Endothelial cell of umbilical vein (primary cell): Measurements from ENCODE around the gene NOL8.

Experiments used
- EZH2 ChIP-seq: IDR thresholded peaks from 2 replicates; pipeline ENCODE4 v1.6.1; 2012; ENCODE audit warnings: borderline replicate concordance, low read depth, mild to moderate bottlenecking, moderate library complexity, low read length, inconsistent platforms; ENCODE audit not compliant: severe bottlenecking
- FOS ChIP-seq: IDR thresholded peaks from 2 replicates; pipeline ENCODE4 v1.6.1; 2011; ENCODE audit warnings: mild to moderate bottlenecking, low read length, moderate library complexity, borderline replicate concordance; ENCODE audit not compliant: insufficient read depth
- GATA2 ChIP-seq: IDR thresholded peaks from 2 replicates; pipeline ENCODE4 v1.7.0; 2011; ENCODE audit warnings: low read depth, mild to moderate bottlenecking, moderate library complexity, mixed read lengths, low read length; ENCODE audit not compliant: insufficient read length, insufficient read depth
- JUN ChIP-seq: IDR thresholded peaks from 2 replicates; pipeline ENCODE4 v1.6.1; 2011; ENCODE audit warnings: borderline replicate concordance, low read depth; ENCODE audit not compliant: insufficient read length, insufficient read depth
- MYC ChIP-seq: IDR thresholded peaks from one replicate; pipeline ENCODE4 v1.6.1; 2011; ENCODE audit warnings: mild to moderate bottlenecking, low read depth, low read length
- POLR2A ChIP-seq: IDR thresholded peaks from 2 replicates; pipeline ENCODE4 v1.6.1; 2012; ENCODE audit warnings: low read depth, mild to moderate bottlenecking, control low read depth, low read length
- POLR2AphosphoS5 ChIP-seq: IDR thresholded peaks from 2 replicates; pipeline ENCODE4 v1.6.1; 2012; ENCODE audit warnings: low read depth, mild to moderate bottlenecking, control low read depth, low read length, moderate library complexity; ENCODE audit not compliant: insufficient read depth
- TF ChIP-seq, protein P1 (sequence below), 2 donors: IDR thresholded peaks; 1 replicate in 1 of 2; 2 replicates in 1 of 2; pipeline ENCODE4 v1.5.1; 2011; ENCODE audit warnings: low read length in 2 of 2, mild to moderate bottlenecking in 2 of 2, moderate library complexity in 2 of 2, control low read depth in 1 of 2, inconsistent platforms in 1 of 2, low read depth in 1 of 2; ENCODE audit not compliant: insufficient read depth in 1 of 2; ENCODE audit errors: extremely low read depth in 1 of 2
- TF ChIP-seq, protein P2 (sequence below): IDR thresholded peaks from 2 replicates; pipeline ENCODE4 v1.6.1; 2011; ENCODE audit not compliant: insufficient read depth, insufficient read length

DNA sequence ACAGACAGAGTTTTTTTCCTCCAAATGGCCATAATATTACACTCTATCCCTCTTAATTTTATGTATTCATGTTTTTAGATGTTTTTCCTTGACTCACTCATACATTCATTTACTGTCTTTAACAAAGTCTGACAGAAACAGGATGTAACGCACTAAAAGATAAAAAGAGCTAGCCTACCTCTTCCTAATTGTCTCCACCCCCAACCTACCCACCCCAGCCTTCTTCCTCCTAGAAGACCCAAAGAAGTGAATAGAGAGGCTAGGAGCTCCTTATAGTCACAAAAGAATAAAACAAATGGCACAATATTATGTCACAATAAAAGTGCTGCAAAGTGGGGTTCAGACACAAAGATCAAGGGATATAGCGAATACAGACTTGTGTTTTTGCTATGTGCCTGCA, 719 bp downstream of the NOL8 start:
- TF ChIP-seq, protein P1, sequence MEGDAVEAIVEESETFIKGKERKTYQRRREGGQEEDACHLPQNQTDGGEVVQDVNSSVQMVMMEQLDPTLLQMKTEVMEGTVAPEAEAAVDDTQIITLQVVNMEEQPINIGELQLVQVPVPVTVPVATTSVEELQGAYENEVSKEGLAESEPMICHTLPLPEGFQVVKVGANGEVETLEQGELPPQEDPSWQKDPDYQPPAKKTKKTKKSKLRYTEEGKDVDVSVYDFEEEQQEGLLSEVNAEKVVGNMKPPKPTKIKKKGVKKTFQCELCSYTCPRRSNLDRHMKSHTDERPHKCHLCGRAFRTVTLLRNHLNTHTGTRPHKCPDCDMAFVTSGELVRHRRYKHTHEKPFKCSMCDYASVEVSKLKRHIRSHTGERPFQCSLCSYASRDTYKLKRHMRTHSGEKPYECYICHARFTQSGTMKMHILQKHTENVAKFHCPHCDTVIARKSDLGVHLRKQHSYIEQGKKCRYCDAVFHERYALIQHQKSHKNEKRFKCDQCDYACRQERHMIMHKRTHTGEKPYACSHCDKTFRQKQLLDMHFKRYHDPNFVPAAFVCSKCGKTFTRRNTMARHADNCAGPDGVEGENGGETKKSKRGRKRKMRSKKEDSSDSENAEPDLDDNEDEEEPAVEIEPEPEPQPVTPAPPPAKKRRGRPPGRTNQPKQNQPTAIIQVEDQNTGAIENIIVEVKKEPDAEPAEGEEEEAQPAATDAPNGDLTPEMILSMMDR (IDR thresholded peaks at IDR 0.05; ENCODE audit: extremely low read depth in 1 of 2, insufficient read depth in 1 of 2, low read depth in 1 of 2, low read length in 2 of 2), result no peak
- no peak for TF ChIP-seq JUN
- TF ChIP-seq POLR2A, result no peak
- TF ChIP-seq GATA2, result no peak
- TF ChIP-seq EZH2, result no peak
- no peak for TF ChIP-seq POLR2AphosphoS5
- TF ChIP-seq, protein P2, sequence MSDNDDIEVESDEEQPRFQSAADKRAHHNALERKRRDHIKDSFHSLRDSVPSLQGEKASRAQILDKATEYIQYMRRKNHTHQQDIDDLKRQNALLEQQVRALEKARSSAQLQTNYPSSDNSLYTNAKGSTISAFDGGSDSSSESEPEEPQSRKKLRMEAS, result no peak
- no peak for TF ChIP-seq FOS
- TF ChIP-seq MYC, result no peak
